SU-DHL-6 (cell line): ENCODE data around the gene LRRK2.

ENCODE experiments used
- H2AFZ ChIP-seq: fragments of 200-600 bp; sonication (generic); 2 replicates; pipeline ENCODE4 v1.6.1; 2014; ENCODE audit warnings: low read depth, mild to moderate bottlenecking, moderate library complexity, mixed read lengths, antibody characterized with exemption, low read length; ENCODE audit not compliant: severe bottlenecking
- H3F3A ChIP-seq: fragments of 200-600 bp; shearing (Covaris generic); 2 replicates; pipeline ENCODE4 v1.6.0; 2016; ENCODE audit warnings: antibody characterized with exemption, mild to moderate bottlenecking; ENCODE audit not compliant: insufficient read depth
- H3K27ac ChIP-seq: fragments of 200-600 bp; sonication (generic); 2 replicates; pipeline ENCODE4 v1.5.1; 2016; ENCODE audit warnings: low read depth, mild to moderate bottlenecking, low read length, moderate library complexity, mixed read lengths
- H3K27me3 ChIP-seq: fragments of 200-600 bp; sonication (generic), shearing (Covaris generic); 2 replicates; pipeline ENCODE4 v1.6.0; 2014; ENCODE audit warnings: mild to moderate bottlenecking, low read length
- H3K36me3 ChIP-seq: fragments of 200-600 bp; sonication (generic); 2 replicates; pipeline ENCODE4 v1.6.1; 2014; ENCODE audit warnings: mild to moderate bottlenecking, low read length, mixed read lengths
- H3K4me2 ChIP-seq: fragments of 300-600, 200-600 bp; shearing (Covaris generic), sonication (generic); 2 replicates; pipeline ENCODE4 v1.6.0; 2014; ENCODE audit warnings: low read length, low read depth, mild to moderate bottlenecking; ENCODE audit not compliant: poor library complexity, severe bottlenecking
- H3K4me3 ChIP-seq: fragments of 200-600 bp; sonication (generic); 2 replicates; pipeline ENCODE4 v1.5.1; 2014; ENCODE audit warnings: antibody characterized with exemption, low read length, mild to moderate bottlenecking, mixed read lengths; ENCODE audit not compliant: insufficient read depth, poor library complexity, severe bottlenecking
- H3K79me2 ChIP-seq: fragments of 200-600 bp; sonication (generic); 2 replicates; pipeline ENCODE4 v1.6.1; 2014; ENCODE audit warnings: mild to moderate bottlenecking, low read length, moderate library complexity; ENCODE audit not compliant: insufficient read depth
- H3K9ac ChIP-seq: fragments of 200-600 bp; sonication (generic); 2 replicates; pipeline ENCODE4 v1.7.0; 2014; ENCODE audit warnings: mild to moderate bottlenecking, low read length
- H3K9me2 ChIP-seq: fragments of 200-600 bp; sonication (generic); replicated peaks from 2 replicates; pipeline ENCODE4 v1.6.1; 2014; ENCODE audit warnings: low read length; ENCODE audit not compliant: insufficient read depth
- H3K9me3 ChIP-seq: fragments of 200-600 bp; sonication (generic); 2 replicates; pipeline ENCODE4 v1.6.1; 2014; ENCODE audit warnings: low read length, mixed read lengths; ENCODE audit not compliant: insufficient read depth
- H4K20me1 ChIP-seq: fragments of 200-600 bp; sonication (generic); 2 replicates; pipeline ENCODE4 v1.6.1; 2014; ENCODE audit warnings: low read depth, mild to moderate bottlenecking, antibody characterized with exemption, low read length, moderate library complexity, mixed read lengths
- CTCF ChIP-seq: fragments of 200-600 bp; sonication (generic); IDR thresholded peaks from one replicate; pipeline ENCODE4 v1.5.1; 2017; ENCODE audit warnings: antibody characterized with exemption, mild to moderate bottlenecking, low read length, moderate library complexity; ENCODE audit not compliant: insufficient read depth, poor library complexity, severe bottlenecking
- EZH2phosphoT487 ChIP-seq: fragments of 200-600 bp; sonication (generic), shearing (Covaris generic); conservative IDR thresholded peaks from 2 replicates; pipeline ENCODE4 v1.6.1; 2018; ENCODE audit warnings: mild to moderate bottlenecking, antibody characterized with exemption, low read length, moderate library complexity, mixed read lengths

Gene LRRK2

GRCh38 chr12:40178701-40179100, 46.1 kb upstream of the LRRK2 start:
- TF ChIP-seq EZH2phosphoT487 (no peak), CTCF (no peak)
- Histone ChIP-seq H3K27me3 (no peaks in the 10 kb centered on the region), H3K36me3 (no peaks in the 10 kb centered on the region), H2AFZ (no peak overlapping the region), H3K79me2 (no peaks in the 10 kb centered on the region), H3K27ac (no peak overlapping the region), H4K20me1 (no peaks in the 10 kb centered on the region), H3K9ac (no peak overlapping the region), H3K4me2 (no peak overlapping the region), H3K9me2 (no peaks in the 10 kb centered on the region), H3K4me3 (no peak overlapping the region), H3K9me3 (no peaks in the 10 kb centered on the region), H3F3A (no peaks in the 10 kb centered on the region)

- Histone ChIP-seq H3K4me3 (no peak overlapping the region), H2AFZ (no peak overlapping the region), H3K27ac (no peak overlapping the region), H3K79me2 (no peaks in the 10 kb centered on the region), H3K9ac (no peak overlapping the region), H3F3A (no peaks in the 10 kb centered on the region), H3K27me3 (no peaks in the 10 kb centered on the region), H3K4me2 (no peak overlapping the region), H3K36me3 (no peaks in the 10 kb centered on the region), H3K9me3 (no peaks in the 10 kb centered on the region), H3K9me2 (no peaks in the 10 kb centered on the region), H4K20me1 (no peaks in the 10 kb centered on the region)
- TF ChIP-seq CTCF, result no peak
These were observed 43.3 kb upstream of the LRRK2 start for GRCh38 chr12:40181490-40181889.

- no peaks in the 10 kb centered on the region for H3K27me3 ChIP-seq
- no peaks in the 10 kb centered on the region for H3K79me2 ChIP-seq
- H3K9me2 ChIP-seq, result no peaks in the 10 kb centered on the region
- H2AFZ ChIP-seq, result no peak overlapping the region
- no peak overlapping the region for H3K9ac ChIP-seq
- H4K20me1 ChIP-seq, result no peaks in the 10 kb centered on the region
- no peak overlapping the region for H3K27ac ChIP-seq
- no peaks in the 10 kb centered on the region for H3K36me3 ChIP-seq
- no peak overlapping the region for H3K4me2 ChIP-seq
- no peak for TF ChIP-seq EZH2phosphoT487
- TF ChIP-seq CTCF, result no peak
- no peaks in the 10 kb centered on the region for H3F3A ChIP-seq
- no peak overlapping the region for H3K4me3 ChIP-seq
- no peaks in the 10 kb centered on the region for H3K9me3 ChIP-seq
These were observed 41.1 kb upstream of the LRRK2 start for GRCh38 chr12:40183715-40184114.
